ENCODE results near the gene ARHGEF2. TPM values are rescaled to one million over a fixed set of nuclear protein-coding genes. Genes with fewer than 3 reads are reported as not detected.

ARHGEF2 gene
- total and polyA plus RNA-seq, 9 of the 15 experiments (the other 6 are each of a cell fraction or from before 2014, with no cell fraction given), result 7.1 to 162 (median 62.2) TPM

GRCh38 chr1:155940993-155941844 is 37.1 kb downstream of the ARHGEF2 start, which contains the start of gene RXFP4 (continued):
- TF ChIP-seq ZBTB7A (IDR thresholded peaks at IDR 0.05; ENCODE audit: borderline replicate concordance, control insufficient read depth, low read depth, low read length) (no peak), CEBPB (tag; IDR thresholded peaks at IDR 0.05) (peak; percentile 45; the same call in 1 of the 2 replicates)

GRCh38 chr1:155940482-155940992 is 37.8 kb downstream of the ARHGEF2 start:
- Histone ChIP-seq H3K9me3 (replicated peaks; ENCODE audit: control insufficient read depth, insufficient read depth, low read depth, low read length) (no peaks in the 10 kb centered on the region), H3K9me1 (ENCODE audit: control insufficient read depth, insufficient read depth, low read length) (no peaks in the 10 kb centered on the region), H4K20me1 (replicated peaks; ENCODE audit: control insufficient read depth, insufficient read depth, low read length) (no peaks in the 10 kb centered on the region), H3K4me2 (ENCODE audit: insufficient read depth, low read length) (no peak overlapping the region; the same call in 1 of the 2 replicates), H3K9ac (ENCODE audit: insufficient read depth in 1 of 2, low read depth in 2 of 2, low read length in 2 of 2) (peak overlapping the region; percentile 10 to 75; a peak in 2 of 4 replicates), H3K27me3 (ENCODE audit: control insufficient read depth in 2 of 2, insufficient read depth in 2 of 2, low read length in 2 of 2) (no peaks in the 10 kb centered on the region), H3K79me2 (ENCODE audit: control insufficient read depth, insufficient read depth, low read length) (no peaks in the 10 kb centered on the region), H3K4me1 (replicated peaks in 1 of 2; ENCODE audit: control insufficient read depth in 2 of 2, insufficient read depth in 2 of 2, low read length in 2 of 2) (peaks cover 19 to 29% of the 10 kb centered on the region in 2 experiments), H2AFZ (ENCODE audit: low read depth, low read length) (peak overlapping the region; percentile 75), H3K36me3 (ENCODE audit: control insufficient read depth, insufficient read depth, low read length) (no peaks in the 10 kb centered on the region), H3K27ac (ENCODE audit: extremely low read depth, low read depth, low read length) (peak overlapping the region; percentile 70), H3K4me3 (no peak overlapping the region)
- 28% methylated on average over 4 of the region's 4 CpGs for WGBS (ENCODE audit: insufficient coverage, low coverage, missing lambda C conversion rate)
- ChIA-PET CTCF (ENCODE audit: low intra/inter-chr PET ratio) (interaction anchor here (3.5 kb wide), 1 partner anchor 48 kb away, joined by 42 read pairs; no protein-coding TSS in a partner anchor), POLR2A (interaction anchor here (0.6 to 1.4 kb wide), 11 partner anchors 9 to 173 kb away, joined by 3 to 10 read pairs (median 3); no protein-coding TSS in a partner anchor)
- in situ Hi-C loops (cut with MboI) (no loop called here), intact Hi-C loops (cut with micrococcal nuclease) (no loop called here)
- ATAC-seq, result peak; percentile 22
- FAIRE-seq, result no peak
- BruUV-seq (replicated peaks), result no TSS peak
- DNase-seq (ENCODE audit: extremely low read depth in 1 of 4, low spot score in 3 of 4), result no peak
- TF ChIP-seq ZMIZ1 (IDR thresholded peaks at IDR 0.05; ENCODE audit: low read depth in 2 of 2, low read length in 2 of 2), result no peak
- TF ChIP-seq L3MBTL2 (IDR thresholded peaks at IDR 0.05), result peak; percentile 30; the same call in 1 of the 2 replicates
- TF ChIP-seq ZBTB17 (CRISPR knock-in tag; IDR thresholded peaks at IDR 0.05), result no peak
- TF ChIP-seq MAZ (CRISPR knock-in tag; conservative IDR thresholded peaks at IDR 0.05 in 1 of 2, IDR thresholded peaks at IDR 0.05 in 1 of 2), result peak in 1 of 2 experiments; percentile 26; a peak in 1 of 4 replicates
- no peak for TF ChIP-seq ZNF699 (CRISPR knock-in tag; IDR thresholded peaks at IDR 0.05; ENCODE audit: insufficient replicate concordance)
- no peak for TF ChIP-seq FUS (optimal IDR thresholded peaks at IDR 0.05; ENCODE audit: low read depth, low read length)
- TF ChIP-seq MAFK (IDR thresholded peaks at IDR 0.05; ENCODE audit: low read length), result no peak
- 0 out of 2 replicates have a peak, but pooled peaks have one; percentile 6 for TF ChIP-seq CREM (IDR thresholded peaks at IDR 0.05; ENCODE audit: low read depth)
- TF ChIP-seq SPI1 (IDR thresholded peaks at IDR 0.05; ENCODE audit: borderline replicate concordance, low read depth, low read length), result peak; percentile 94
- no peak for TF ChIP-seq CBX5 (IDR thresholded peaks at IDR 0.05; ENCODE audit: borderline replicate concordance, low read depth)
- TF ChIP-seq PRMT5 (CRISPR knock-in tag; IDR thresholded peaks at IDR 0.05), result no peak
- TF ChIP-seq ELF4 (CRISPR knock-in tag; IDR thresholded peaks at IDR 0.05), result peak; percentile 36; the same call in 1 of the 2 replicates
- TF ChIP-seq ZNF280A (IDR thresholded peaks at IDR 0.05; ENCODE audit: low read depth, partially characterized antibody), result no peak

All from K562 (cell line).